ENCODE measurements around the gene RPRD1B. TPM values are rescaled to one million over a fixed set of nuclear protein-coding genes. Genes with fewer than 3 reads are reported as not detected.

Gene RPRD1B
- total and polyA plus RNA-seq, 2 of the 4 experiments (the other 2 are of a cell fraction): 8.4 to 9.9 TPM

DNA sequence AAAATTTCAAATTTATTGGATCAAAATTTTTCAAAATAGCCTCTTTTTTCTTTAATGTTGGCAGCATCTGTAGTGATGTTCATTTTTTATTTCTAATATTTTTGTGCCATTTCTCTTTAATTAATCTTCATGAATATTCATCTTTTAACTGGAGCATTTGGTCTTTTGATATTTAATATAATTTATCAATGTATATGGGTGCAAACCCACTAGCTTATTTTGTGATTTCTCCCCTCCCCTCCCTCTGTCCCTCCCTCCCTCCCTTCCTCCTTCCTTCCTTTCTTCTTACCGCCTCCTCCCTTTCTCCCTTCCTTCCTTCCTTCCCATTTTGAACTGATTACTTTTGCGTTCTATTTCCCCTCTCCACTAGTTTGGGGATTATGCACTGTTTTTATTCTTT lies 82.3 kb downstream of the RPRD1B start:
- no CpG with 5 or more reads among the region's 2 CpGs for WGBS, 2 experiments (ENCODE audit: extremely low coverage in 2 of 2, insufficient read length in 1 of 2)
- dilution Hi-C loops (cut with HindIII; ENCODE audit: low sequenced_read_pairs, unreplicated experiment): no loop called here
- peaks cover 3% of the 10 kb centered on the region for H3K4me1 ChIP-seq (ENCODE audit: control insufficient read depth, insufficient read depth, low read length)

More for the DNA sequence above, 82.3 kb downstream of the RPRD1B start:
- Histone ChIP-seq H3K27me3 (ENCODE audit: control insufficient read depth, insufficient read depth, low read length) (no peaks in the 10 kb centered on the region), H3K4me3 (ENCODE audit: insufficient read depth, low read depth, low read length) (no peak overlapping the region), H2BK15ac (ENCODE audit: low read depth, low read length) (no peak overlapping the region), H3K9me1 (ENCODE audit: insufficient read depth, low read length) (peaks cover 14% of the 10 kb centered on the region), H3K36me3 (ENCODE audit: control insufficient read depth, insufficient read depth, low read length) (no peaks in the 10 kb centered on the region), H3K9me3 (ENCODE audit: control insufficient read depth, insufficient read depth, low read length) (no peaks in the 10 kb centered on the region), H2BK20ac (ENCODE audit: low read depth, low read length) (no peak overlapping the region), H3K14ac (replicated peaks; ENCODE audit: low read depth, low read length) (no peak overlapping the region), H2AK9ac (replicated peaks; ENCODE audit: low read depth, low read length, poor library complexity) (no peak overlapping the region), H3K79me1 (ENCODE audit: low read depth in 1 of 2, low read length in 2 of 2) (no peaks in the 10 kb centered on the region), H3K56ac (ENCODE audit: extremely low read depth, insufficient read depth, low read length) (no peak overlapping the region), H3K18ac (ENCODE audit: low read depth, low read length) (no peak overlapping the region), H2BK120ac (ENCODE audit: low read depth, low read length) (no peak overlapping the region), H4K91ac (ENCODE audit: insufficient read depth, low read depth, low read length) (no peak overlapping the region), H4K20me1 (ENCODE audit: insufficient read depth, low read length) (no peaks in the 10 kb centered on the region), H3K9ac (ENCODE audit: low read depth, low read length) (no peak overlapping the region), H3K4me2 (ENCODE audit: low read depth, low read length) (no peak overlapping the region), H3K27ac (ENCODE audit: insufficient read depth, low read length) (no peak overlapping the region), H4K5ac (ENCODE audit: low read depth, low read length) (no peak overlapping the region), H2AFZ (replicated peaks; ENCODE audit: low read length, poor library complexity) (no peak overlapping the region), H4K8ac (ENCODE audit: low read depth in 2 of 2, low read length in 2 of 2) (no peak overlapping the region), H2BK5ac (ENCODE audit: low read depth, low read length, poor library complexity, severe bottlenecking) (no peak overlapping the region), H2AK5ac (ENCODE audit: low read depth, low read length) (no peak overlapping the region), H3K23ac (ENCODE audit: low read depth, low read length) (no peak overlapping the region), H3K4ac (ENCODE audit: low read depth, low read length) (no peak overlapping the region)
- intact Hi-C loops (cut with micrococcal nuclease) (loop anchor here (5.0 kb wide), 1 partner anchor 34 kb away; no protein-coding TSS in a partner anchor), in situ Hi-C loops (cut with MboI; ENCODE audit: low sequenced_read_pairs) (no loop called here)
- DNase-seq (no peak), ATAC-seq (ENCODE audit: low read depth) (no peak)
- POLR2A ChIA-PET (ENCODE audit: unreplicated experiment): no interaction called here
- CTCF ChIA-PET: interaction anchor here (0.9 kb wide), 1 partner anchor 104 kb away, joined by 3 read pairs; no protein-coding TSS in a partner anchor
- no TSS peak for BruUV-seq (replicated peaks)
- TF ChIP-seq RCOR1 (IDR thresholded peaks at IDR 0.05; ENCODE audit: insufficient replicate concordance, low read length) (no peak), CHD1 (IDR thresholded peaks at IDR 0.05; ENCODE audit: low read depth, low read length) (no peak), NFE2L2 (IDR thresholded peaks at IDR 0.05; ENCODE audit: low read depth, low read length) (no peak), MAFK (IDR thresholded peaks at IDR 0.05; ENCODE audit: low read depth, low read length) (no peak), MAZ (IDR thresholded peaks at IDR 0.05; ENCODE audit: borderline replicate concordance, low read depth, low read length) (no peak), CEBPB (IDR thresholded peaks at IDR 0.05; ENCODE audit: low read depth, low read length) (no peak), FOS (IDR thresholded peaks at IDR 0.05; ENCODE audit: low read depth, low read length) (no peak), MXI1 (IDR thresholded peaks at IDR 0.05; ENCODE audit: borderline replicate concordance, low read depth, low read length) (no peak), SMC3 (IDR thresholded peaks at IDR 0.05; ENCODE audit: low read depth, low read length) (no peak), RFX5 (IDR thresholded peaks at IDR 0.05; ENCODE audit: low read depth, low read length) (no peak), POLR2A (IDR thresholded peaks at IDR 0.05; ENCODE audit: low read depth, low read length) (no peak), BHLHE40 (IDR thresholded peaks at IDR 0.05; ENCODE audit: low read depth, low read length) (no peak), RAD21 (IDR thresholded peaks at IDR 0.05; ENCODE audit: low read length) (no peak)
- TF ChIP-seq, protein P1, sequence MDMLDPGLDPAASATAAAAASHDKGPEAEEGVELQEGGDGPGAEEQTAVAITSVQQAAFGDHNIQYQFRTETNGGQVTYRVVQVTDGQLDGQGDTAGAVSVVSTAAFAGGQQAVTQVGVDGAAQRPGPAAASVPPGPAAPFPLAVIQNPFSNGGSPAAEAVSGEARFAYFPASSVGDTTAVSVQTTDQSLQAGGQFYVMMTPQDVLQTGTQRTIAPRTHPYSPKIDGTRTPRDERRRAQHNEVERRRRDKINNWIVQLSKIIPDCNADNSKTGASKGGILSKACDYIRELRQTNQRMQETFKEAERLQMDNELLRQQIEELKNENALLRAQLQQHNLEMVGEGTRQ (IDR thresholded peaks at IDR 0.05; ENCODE audit: low read depth, low read length): no peak
- TF ChIP-seq, protein P2, sequence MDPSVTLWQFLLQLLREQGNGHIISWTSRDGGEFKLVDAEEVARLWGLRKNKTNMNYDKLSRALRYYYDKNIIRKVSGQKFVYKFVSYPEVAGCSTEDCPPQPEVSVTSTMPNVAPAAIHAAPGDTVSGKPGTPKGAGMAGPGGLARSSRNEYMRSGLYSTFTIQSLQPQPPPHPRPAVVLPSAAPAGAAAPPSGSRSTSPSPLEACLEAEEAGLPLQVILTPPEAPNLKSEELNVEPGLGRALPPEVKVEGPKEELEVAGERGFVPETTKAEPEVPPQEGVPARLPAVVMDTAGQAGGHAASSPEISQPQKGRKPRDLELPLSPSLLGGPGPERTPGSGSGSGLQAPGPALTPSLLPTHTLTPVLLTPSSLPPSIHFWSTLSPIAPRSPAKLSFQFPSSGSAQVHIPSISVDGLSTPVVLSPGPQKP (IDR thresholded peaks at IDR 0.05; ENCODE audit: borderline replicate concordance, low read depth, low read length): no peak
- TF ChIP-seq, protein P3, sequence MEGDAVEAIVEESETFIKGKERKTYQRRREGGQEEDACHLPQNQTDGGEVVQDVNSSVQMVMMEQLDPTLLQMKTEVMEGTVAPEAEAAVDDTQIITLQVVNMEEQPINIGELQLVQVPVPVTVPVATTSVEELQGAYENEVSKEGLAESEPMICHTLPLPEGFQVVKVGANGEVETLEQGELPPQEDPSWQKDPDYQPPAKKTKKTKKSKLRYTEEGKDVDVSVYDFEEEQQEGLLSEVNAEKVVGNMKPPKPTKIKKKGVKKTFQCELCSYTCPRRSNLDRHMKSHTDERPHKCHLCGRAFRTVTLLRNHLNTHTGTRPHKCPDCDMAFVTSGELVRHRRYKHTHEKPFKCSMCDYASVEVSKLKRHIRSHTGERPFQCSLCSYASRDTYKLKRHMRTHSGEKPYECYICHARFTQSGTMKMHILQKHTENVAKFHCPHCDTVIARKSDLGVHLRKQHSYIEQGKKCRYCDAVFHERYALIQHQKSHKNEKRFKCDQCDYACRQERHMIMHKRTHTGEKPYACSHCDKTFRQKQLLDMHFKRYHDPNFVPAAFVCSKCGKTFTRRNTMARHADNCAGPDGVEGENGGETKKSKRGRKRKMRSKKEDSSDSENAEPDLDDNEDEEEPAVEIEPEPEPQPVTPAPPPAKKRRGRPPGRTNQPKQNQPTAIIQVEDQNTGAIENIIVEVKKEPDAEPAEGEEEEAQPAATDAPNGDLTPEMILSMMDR (conservative IDR thresholded peaks at IDR 0.05; ENCODE audit: low read depth, low read length): no peak

Measured in IMR-90 (cell line).